Nephron progenitor cell (in vitro differentiated cells): ENCODE measurements around the gene TSC22D3.

Source experiments
- DNase-seq: peaks from one replicate; pipeline ENCODE4 v3.0.0; 2021
- H3K27ac Mint-ChIP-seq: 2 replicates; pipeline ENCODE4 v1.8.0; 2021; ENCODE audit warnings: mild to moderate bottlenecking, moderate library complexity, mixed read lengths
- H3K27me3 Mint-ChIP-seq: 2 replicates; pipeline ENCODE4 v1.8.0; 2021; ENCODE audit warnings: mild to moderate bottlenecking, low read depth, mixed read lengths; ENCODE audit not compliant: poor library complexity
- H3K36me3 Mint-ChIP-seq: 2 replicates; pipeline ENCODE4 v1.8.0; 2021; ENCODE audit warnings: low read depth, mixed read lengths
- H3K4me1 Mint-ChIP-seq: 2 replicates; pipeline ENCODE4 v1.8.0; 2021; ENCODE audit warnings: mixed read lengths
- H3K4me3 Mint-ChIP-seq: 2 replicates; pipeline ENCODE4 v1.8.0; 2021; ENCODE audit warnings: mild to moderate bottlenecking, moderate library complexity, mixed read lengths
- H3K9me3 Mint-ChIP-seq: 2 replicates; pipeline ENCODE4 v1.8.0; 2021; ENCODE audit warnings: mild to moderate bottlenecking, moderate library complexity, mixed read lengths
- TF ChIP-seq, protein P1 (sequence below): fragments of 200-600 bp; sonication (generic); IDR thresholded peaks from 2 replicates; pipeline ENCODE4 v1.5.0; 2021; ENCODE audit warnings: antibody characterized with exemption

TSC22D3 gene

DNA sequence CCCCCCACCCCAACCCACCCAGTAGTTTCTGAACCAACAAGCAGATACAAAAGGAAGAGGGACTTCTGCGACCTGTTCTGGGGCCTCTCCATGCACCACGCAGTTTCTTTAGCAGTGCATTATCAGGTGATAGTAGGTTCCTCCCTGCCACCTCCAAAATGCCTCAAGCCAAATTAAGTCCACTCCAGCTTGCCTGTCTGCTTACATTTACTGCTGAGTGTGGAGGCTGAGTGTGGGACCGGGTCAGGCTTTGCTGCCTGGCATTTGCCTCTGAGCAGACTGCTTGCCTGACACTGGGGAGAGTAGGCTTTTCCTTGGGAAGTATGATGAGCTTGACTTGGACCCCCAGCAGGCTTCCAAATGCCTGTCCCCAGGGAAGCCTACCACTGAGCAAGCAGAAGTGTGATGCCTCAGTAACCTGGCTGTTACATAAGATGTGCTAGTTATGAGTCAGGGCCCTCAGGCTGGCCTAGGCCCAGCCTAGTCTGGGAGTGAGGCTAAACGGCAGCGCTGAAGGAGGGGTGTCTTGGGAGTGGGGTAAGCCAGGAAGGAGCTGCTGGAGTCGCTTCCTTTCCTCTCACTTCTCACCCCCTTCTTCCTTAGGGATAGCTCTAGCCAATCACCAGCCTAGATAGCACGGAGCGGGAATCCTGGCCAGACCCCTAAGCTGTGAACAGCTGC, 9.0 kb downstream of the TSC22D3 start:
- Mint-ChIP-seq H3K4me3 (no peak overlapping the region), H3K36me3 (no peaks in the 10 kb centered on the region), H3K27me3 (peaks cover 26% of the 10 kb centered on the region), H3K27ac (no peak overlapping the region), H3K4me1 (peaks cover 9% of the 10 kb centered on the region), H3K9me3 (peaks cover 12% of the 10 kb centered on the region)
- DNase-seq: no peak
- TF ChIP-seq, protein P1, sequence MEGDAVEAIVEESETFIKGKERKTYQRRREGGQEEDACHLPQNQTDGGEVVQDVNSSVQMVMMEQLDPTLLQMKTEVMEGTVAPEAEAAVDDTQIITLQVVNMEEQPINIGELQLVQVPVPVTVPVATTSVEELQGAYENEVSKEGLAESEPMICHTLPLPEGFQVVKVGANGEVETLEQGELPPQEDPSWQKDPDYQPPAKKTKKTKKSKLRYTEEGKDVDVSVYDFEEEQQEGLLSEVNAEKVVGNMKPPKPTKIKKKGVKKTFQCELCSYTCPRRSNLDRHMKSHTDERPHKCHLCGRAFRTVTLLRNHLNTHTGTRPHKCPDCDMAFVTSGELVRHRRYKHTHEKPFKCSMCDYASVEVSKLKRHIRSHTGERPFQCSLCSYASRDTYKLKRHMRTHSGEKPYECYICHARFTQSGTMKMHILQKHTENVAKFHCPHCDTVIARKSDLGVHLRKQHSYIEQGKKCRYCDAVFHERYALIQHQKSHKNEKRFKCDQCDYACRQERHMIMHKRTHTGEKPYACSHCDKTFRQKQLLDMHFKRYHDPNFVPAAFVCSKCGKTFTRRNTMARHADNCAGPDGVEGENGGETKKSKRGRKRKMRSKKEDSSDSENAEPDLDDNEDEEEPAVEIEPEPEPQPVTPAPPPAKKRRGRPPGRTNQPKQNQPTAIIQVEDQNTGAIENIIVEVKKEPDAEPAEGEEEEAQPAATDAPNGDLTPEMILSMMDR: no peak

DNA sequence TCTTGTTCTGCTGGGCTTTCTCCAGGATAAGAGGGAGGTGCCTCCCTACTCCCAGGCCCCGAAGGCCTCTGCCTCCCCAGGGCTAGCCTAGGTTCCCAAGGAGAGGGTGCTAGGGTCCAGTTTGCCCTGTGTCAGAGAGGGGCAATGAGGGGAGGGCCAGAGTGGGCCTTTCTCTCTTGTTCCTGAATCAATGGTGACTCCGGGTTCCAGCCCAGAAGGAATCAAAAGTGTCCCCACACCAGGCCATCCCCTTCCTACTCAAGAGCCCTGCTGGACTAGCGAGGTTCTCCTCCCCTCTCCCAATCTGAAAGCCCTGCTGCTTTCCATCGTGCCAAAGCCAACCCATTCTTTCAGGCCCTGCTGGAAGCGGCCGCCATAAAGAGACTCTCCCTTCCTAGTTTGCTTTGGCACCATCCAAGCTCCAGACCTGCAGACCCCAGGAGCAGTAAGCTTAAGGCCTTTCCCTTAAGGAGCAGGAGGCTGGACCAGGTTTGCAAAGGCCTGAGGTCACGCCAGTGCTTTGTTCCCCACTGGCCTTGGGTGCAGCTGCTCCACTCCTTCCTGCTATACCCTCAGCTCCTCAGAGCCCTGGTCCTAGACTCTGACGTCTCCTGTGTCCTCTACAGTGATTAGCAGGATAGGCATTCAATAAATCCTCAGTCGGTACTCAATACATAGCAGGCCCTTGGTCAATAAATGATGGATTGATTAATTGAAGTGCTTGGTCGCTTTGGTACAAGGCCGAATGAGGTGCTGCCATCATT, 10.6 kb downstream of the TSC22D3 start:
- peaks cover 18% of the 10 kb centered on the region for H3K9me3 Mint-ChIP-seq
- peaks cover 9% of the 10 kb centered on the region for H3K4me1 Mint-ChIP-seq
- TF ChIP-seq, protein P1: no peak
- no peak for DNase-seq
- no peak overlapping the region for H3K27ac Mint-ChIP-seq
- no peaks in the 10 kb centered on the region for H3K36me3 Mint-ChIP-seq
- H3K27me3 Mint-ChIP-seq: peaks cover 33% of the 10 kb centered on the region
- H3K4me3 Mint-ChIP-seq: no peak overlapping the region

DNA sequence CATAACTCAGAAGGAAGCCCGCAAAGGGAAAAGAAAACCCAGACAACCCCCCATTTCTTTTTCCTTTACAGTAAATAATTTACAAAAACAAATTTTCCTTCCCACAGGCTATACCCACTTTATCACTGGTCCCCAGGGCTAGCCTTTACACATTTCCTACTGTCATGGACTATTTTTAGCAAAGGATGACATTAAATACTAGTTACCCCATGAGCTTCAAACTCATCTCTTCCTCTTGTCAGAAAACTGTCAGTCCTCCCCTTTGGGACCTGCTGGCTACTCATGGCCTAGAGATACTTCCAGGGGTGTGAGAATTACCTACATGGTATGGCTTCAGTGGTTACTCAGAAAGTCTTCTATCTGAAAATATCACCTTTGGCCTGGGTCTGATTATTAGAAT, 11.9 kb downstream of the TSC22D3 start:
- H3K27me3 Mint-ChIP-seq: peaks cover 36% of the 10 kb centered on the region
- no peaks in the 10 kb centered on the region for H3K36me3 Mint-ChIP-seq
- H3K4me3 Mint-ChIP-seq: no peak overlapping the region
- no peak for DNase-seq
- peaks cover 9% of the 10 kb centered on the region for H3K4me1 Mint-ChIP-seq
- H3K9me3 Mint-ChIP-seq: peaks cover 27% of the 10 kb centered on the region
- TF ChIP-seq, protein P1: no peak
- no peak overlapping the region for H3K27ac Mint-ChIP-seq

DNA sequence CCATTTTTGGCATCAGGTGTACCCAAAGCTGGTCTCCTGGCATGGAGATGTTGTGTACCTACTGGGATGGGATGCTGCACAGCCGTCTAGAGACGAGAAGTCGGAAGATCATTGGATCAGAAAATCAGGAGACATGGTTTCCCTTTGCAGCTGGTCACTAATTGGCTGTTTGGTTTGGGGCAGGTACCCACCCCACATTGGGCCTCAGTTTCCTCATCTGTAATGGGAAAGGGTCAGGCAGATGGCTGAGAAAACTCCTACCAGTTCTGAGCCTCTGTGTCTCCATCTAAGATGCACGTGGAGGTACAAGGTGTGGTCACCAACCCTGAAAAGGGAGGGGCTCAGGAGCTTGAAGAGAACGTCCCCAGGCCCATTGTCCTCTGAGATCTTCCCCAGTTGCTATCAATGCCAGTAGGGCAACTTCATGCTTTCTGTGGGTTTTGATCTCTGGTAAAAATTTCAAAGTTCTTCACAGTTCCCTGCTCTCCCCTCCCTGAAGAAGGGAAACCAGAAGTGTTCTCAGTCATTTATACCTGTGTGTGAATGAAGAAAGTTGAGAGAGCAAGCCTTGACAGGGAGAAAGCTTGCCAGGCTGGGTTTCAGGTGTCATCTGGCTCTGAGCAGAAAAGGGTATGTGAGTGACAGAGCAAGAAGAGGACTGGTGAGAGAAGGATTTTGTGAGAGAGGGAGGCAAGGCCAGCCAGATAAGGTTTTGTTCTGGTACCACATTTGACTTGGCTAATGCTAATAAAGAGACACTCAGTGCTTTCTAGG, 15.1 kb downstream of the TSC22D3 start:
- Mint-ChIP-seq H3K27me3 (peaks cover 47% of the 10 kb centered on the region), H3K4me1 (peaks cover 17% of the 10 kb centered on the region)
- TF ChIP-seq, protein P1: no peak

DNA sequence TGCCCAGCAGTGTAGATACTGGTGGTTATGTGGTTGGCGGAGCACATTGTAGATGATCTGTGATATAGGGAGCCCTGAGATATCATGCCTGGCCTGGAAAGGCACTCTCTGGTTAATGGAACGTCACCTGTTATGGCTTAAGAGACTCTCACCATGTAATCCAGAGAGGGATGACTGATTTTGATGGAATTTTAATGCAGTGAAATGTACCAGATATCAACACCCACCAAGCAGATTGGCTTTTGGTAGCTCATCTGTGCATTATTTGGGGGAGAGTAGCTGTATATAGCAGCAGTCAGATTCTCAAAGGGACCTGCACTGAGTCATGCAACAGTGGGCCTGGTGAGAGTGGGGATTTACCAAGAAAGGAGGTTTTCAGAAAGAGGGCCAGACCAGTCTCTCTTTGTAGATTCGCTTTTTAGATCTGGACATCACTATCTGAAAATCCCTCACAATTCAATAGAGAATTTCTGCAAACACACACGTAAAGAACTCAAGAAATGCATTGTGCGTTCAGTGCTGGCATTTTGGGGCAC, 17.3 kb downstream of the TSC22D3 start:
- no peak for DNase-seq

More for the DNA sequence above, 15.1 kb downstream of the TSC22D3 start:
- DNase-seq: no peak
- peaks cover 41% of the 10 kb centered on the region for H3K9me3 Mint-ChIP-seq
- H3K27ac Mint-ChIP-seq: no peak overlapping the region
- H3K4me3 Mint-ChIP-seq: no peak overlapping the region
- H3K36me3 Mint-ChIP-seq: no peaks in the 10 kb centered on the region

More for the DNA sequence above, 17.3 kb downstream of the TSC22D3 start:
- Mint-ChIP-seq H3K27me3 (peaks cover 44% of the 10 kb centered on the region), H3K4me3 (no peak overlapping the region), H3K36me3 (no peaks in the 10 kb centered on the region), H3K27ac (no peak overlapping the region), H3K4me1 (peaks cover 13% of the 10 kb centered on the region), H3K9me3 (peaks cover 41% of the 10 kb centered on the region)
- TF ChIP-seq, protein P1: no peak
